GM20431 (cell line): Measurements from ENCODE around the gene FAM168A.
"Not testable (repeated sequence)": the region's sequence is repeated elsewhere in the genome, so short reads cannot be mapped to it uniquely, and the experiment has no call there.

Experiments
- in situ Hi-C: fragments of 300-500 bp; cut with MseI, MboI; formaldehyde crosslinking; loops from one replicate; pipeline ENCODE4 v1.15.0; 2020; ENCODE audit warnings: low sequenced_read_pairs; ENCODE audit not compliant: unreplicated experiment

FAM168A gene

DNA sequence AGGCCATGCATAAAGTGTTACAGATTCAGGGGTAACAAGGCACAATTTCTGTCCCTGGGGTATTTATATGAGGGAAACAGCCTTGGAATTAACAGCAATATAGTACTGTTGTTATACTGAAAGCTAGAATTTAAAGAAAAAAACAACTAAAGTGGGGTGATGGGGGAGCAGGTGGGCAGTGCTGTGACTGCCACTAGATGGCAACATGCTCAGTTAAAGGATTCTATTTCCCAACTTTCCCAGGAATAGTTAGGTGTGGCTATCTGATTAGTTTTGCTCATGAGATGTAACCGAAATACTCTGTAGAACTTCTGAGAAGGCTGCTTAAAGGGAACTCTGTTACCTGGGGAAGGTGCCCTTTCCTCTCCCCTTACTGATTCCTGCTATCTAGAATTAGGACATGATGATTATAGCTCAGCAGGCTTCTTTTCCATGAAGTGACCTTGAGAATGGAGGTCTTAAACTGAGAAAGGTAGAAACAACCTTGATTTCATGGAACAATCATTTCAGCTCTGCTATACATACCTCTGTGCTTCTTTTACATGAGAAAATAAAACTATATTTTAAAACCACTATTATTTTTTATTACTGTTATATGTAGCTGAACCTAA is 119.1 kb downstream of the FAM168A start:
- in situ Hi-C loops: no loop called here

DNA sequence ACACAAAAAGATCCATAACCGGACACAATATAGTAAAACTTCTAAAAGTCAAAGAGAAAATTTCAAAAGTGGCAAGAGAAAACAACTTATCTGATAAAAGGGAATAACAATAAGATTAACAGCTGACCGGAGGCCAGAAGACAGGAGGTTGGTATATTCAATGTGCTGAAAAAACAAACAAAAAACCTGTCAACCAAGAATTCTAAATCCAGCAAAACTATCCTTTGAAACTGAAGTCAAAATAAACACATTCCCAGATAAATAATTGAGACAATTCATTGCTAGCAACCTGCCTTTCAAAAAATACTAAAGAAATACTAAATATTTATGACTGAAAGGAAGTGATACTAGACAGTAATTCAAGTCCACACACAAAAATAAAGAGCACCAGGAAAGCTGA is 120.4 kb downstream of the FAM168A start:
- in situ Hi-C loops: no loop called here

DNA sequence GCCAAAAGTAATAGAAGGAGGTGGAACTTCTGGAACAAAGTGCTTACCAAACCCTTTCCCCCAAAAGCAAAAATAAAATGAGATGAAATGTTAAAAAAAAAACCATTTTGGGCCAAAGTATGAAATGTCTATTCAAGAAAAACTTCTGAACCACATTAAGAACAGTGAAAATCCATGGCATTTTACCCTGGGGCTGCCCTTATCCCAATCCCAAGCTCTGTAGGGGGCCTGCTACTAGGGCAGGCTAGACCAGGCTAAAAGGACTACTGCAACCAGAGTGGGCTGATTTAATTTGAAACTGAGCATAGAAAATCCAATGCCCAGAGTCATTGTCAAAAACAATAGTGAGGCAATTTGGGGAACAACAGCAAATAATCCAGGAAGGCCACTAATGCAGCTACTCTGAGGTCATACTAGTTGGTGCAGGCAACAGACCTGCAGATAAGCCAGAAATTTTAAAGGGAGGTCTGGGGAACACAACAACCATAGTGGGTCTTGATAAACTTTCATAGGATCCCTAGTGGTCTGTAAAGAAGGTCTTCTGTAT is 122.3 kb downstream of the FAM168A start:
- in situ Hi-C loops: no loop called here

DNA sequence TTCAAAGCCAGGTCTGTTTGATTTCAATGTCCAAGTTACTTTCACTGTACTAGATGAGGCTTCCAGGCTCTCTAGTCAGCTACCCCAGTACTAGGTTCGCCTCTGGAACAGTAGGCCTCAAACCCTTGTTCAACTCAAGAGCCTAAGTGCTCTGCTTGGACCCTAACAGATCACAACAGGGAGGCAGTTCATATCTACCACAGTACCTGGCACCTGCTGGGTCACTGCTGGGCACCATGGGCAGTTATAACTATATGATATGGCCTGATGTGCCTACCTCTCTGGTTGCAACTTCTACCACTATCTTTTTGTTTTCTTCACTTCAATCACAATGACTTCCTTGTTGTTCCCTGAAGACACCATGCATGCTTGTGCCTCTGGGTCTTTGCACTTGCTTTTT is 124.7 kb downstream of the FAM168A start:
- in situ Hi-C loops: no loop called here

DNA sequence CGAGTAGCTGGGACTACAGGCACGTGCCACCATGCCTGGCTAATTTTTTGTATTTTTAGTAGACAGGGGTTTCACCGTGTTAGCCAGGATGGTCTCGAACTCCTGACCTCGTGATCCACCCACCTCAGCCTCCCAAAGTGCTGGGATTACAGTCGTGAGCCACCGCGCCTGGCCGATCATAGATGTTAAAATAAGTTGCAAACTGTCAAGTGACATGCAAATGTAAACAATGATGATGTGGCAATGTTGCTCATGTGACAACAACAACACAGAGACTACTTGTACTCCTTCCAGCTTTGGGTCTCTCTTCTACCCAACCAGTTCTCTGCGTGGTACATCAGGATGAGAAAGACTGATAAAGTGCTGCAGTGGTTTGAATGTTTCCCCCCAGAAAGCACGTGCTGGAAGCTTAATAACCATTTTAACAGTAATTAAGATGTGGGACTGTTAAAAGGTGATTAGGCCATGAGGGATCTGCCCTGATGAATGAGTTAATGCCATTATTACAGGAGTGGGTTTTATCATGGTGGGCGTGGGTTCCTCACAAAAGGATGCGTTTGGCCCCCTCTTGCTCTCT is 127.8 kb downstream of the FAM168A start:
- in situ Hi-C loops: not testable (repeated sequence)

DNA sequence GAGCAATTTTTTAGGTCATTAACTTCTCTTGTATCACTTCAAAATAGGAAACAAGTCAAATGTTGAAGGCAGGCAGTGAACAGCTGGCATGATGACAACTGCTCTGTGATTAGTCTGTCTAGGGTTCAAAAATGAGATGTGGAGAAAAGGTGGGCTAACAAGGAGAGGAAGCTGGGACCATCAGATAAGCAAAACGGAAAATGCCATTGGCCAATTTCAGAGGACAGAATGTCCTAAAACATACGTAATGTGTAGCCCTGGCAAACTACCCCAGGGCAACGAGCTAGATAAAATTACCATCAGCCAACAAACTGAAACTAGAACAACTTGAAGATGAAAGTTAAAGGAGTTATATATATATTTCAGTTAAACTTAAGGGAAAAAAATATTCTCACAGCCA is 128.5 kb downstream of the FAM168A start:
- in situ Hi-C loops: no loop called here

DNA sequence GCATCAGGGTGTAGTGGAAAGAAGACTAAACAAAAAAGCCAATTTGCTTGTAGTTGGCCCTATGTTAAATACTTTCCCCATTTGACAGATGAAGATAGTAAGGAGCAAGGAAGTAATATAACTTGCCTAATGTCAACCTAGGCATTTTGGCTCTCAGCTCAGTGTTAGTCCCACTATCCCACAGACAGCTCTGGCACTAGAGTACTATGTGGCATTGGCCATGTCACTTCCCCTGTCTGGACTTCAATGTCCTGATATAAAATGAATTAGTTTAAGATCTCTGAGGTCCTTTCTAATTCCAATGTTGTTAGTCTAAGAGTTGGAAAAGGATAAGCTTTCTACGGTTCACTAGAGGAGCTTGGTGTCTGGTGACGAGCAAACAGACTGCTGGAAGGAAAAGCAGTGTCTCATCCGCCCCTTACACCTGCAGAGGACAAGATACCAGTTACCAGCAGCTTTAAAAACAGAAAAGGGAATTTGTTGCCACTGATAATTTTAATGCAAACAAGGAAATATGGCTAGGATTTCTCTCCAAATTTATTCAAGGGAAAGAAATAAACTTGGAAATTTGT is 129.2 kb downstream of the FAM168A start:
- in situ Hi-C loops: no loop called here

DNA sequence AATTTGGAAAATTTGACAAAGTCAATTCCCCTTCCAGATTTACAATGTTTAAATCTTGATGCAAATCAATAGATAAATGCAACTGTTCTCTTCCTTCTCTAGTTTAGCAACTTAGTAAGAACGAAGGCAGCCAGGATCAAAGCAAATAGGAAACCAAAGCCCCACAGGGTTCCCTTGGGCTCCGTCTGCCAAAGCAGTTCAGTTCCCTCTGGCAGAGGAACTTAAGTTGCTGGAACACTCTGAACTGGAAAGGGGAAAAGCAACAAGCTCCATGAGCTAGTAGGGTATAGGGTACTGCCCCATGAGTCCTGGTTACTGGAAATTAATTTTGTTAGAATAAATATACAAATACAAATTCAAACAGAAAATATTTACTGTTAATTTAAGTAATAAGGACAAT is 130.4 kb downstream of the FAM168A start:
- in situ Hi-C loops: no loop called here

DNA sequence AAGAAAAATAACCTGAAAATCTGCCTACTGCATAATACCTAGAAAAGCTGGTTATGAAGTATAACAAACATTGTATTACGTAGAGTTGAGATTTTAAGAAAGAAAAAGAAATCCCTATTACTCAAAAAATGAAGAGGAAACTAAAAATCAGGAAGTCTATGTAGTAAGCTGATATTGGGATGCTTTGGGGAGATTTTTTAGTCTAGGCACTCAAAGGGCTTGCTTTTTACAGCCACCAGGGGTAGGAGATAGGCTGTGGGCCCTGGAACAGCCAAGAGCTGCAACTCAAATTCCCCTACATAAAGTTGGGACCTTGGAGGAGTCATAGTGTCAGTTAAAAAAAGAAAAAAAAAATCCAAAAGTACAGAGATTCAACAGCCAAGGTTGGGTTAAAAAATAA is 131.3 kb downstream of the FAM168A start:
- in situ Hi-C loops: no loop called here

DNA sequence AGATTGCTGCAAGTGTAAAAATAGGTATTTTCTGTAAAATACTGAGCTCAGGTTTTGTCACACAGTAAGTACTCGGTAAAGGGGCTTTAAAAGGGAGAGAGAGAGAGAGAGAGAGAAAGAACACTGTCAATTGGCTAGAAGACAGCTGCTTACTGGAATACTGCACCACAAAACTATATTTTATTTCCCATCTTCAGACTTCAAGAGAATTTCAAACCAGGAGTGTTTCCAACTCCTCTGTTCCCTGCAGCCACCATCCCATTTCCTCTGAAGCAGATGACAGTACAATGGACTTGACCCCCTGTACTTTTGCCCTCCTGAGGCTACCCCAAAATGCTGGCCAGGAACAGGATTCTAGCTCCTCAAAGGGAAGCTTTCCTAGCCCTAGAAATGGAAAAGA is 132.0 kb downstream of the FAM168A start:
- in situ Hi-C loops: no loop called here

DNA sequence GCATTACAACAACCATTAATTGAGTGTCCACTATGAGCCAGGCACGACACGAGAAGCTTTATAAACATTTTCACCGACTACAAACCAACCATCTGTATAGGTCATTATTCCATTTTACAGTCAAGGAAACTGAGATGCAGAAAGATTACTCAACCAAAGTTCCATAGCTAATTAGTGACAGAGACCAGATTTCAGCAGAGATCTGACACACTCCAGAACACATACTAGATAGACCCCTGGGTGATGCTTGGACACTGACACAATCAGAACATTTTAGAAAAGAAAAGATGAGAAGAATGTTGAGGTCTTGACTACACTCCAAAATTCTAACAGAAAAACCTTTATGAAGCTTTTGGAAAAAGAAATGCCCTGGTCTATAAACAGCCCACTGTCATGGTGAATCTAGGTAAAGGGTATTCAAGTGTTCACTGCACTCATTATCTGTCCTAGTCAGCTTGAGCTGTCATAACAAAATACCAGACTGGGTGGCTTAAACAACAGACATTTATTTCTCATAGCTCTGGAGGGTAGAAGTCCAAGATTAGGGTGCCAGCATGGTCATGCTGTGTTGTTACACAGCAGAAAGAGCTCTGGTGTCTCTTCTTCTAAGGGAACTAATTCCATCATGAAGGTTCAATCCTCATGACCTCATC is 132.8 kb downstream of the FAM168A start:
- in situ Hi-C loops: no loop called here

DNA sequence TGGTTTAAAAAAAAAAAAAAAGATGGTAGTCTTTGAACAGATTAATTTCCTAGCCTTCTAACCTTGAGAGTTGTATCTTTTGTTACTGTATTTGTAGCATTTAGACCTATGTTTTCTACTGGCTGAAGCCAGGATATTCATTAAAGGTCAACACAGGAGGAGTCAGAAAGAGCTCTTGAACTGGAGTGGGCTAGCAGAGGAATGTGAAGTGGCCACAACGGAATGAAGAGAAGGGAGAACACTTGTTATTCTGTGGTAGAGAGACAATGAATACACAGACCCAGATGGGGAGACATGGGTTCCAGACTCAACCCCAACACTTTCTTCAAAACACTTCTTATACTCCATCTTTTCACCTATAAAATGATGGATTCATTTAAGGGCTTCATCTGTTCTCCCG is 133.6 kb downstream of the FAM168A start:
- in situ Hi-C loops: no loop called here

DNA sequence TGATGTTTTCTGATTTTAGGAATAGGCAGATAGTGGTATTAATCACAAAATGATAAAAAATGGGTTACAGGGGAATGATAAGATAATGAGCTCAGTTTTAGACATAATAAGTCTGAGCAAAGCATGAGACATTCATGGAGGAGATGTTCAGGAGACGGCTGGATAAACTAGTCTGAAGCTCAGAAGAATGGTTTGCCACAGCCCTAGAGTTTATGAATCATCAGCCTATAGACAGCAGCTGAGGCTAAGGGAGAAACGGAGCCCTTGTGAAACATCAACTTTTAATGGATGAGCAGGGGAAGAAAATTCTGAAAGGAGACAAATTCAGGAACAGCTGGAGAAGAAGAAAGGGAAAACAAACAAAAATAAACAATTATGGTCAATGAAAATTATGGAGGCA is 134.6 kb downstream of the FAM168A start:
- in situ Hi-C loops: no loop called here

DNA sequence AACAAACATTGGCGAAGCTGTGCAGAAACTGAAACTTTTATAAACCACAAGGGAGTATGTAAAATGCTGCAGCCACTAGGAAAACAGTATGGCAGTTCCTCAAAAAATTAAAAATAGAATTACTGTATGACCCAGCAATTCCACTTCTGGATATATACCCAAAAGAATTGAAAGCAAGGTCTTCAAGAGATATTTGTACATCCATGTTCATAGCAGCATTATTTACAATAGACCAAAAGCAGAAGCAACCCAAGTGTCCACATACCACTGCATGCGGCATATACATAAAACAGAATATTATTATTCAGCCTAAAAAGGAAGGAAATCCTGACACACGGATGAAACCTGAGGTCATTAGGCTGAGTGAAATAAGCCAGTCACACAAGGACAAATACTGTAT is 135.9 kb downstream of the FAM168A start:
- in situ Hi-C loops: no loop called here

DNA sequence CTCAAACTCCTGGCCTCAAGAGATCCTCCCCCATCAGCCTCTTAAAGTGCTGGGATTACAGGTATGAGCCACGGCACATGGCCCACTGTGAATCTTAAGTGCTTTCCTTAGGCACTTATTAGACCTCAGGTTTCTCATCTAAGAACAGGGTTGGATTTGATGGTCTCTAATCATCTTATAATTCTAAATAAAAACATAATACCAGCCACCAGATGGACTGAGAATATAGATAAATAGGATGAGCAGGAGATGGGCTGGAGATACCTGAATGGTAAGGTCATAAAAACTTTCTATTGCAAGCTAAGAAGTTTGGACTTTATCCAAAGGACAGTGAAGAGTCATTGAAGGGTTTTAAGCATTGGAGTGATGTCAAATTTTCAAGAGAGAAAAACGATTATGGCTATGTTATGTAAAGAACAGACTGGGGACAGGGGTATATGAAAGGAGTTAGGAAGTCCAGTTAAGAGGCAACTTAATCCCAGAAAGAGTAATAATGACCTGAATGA is 136.5 kb downstream of the FAM168A start:
- in situ Hi-C loops: no loop called here

DNA sequence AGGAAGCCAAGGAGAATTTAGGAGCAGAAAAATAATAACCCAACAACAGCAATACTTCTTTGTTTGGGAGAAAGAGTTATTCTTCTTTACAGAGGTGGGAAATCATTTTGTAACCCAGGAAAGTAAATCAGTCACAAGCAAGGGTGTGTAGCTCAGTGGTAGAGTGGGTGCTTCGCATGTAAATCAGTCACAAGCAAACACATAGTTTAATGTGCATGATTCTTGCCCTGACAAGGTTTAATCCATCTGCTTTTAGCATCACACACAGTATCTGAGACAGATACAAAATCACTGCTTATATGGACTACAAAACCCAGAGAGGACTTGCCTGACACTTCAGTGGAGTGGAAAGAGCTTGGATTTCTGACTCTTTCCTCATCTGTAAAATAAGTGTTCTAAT is 139.7 kb downstream of the FAM168A start:
- in situ Hi-C loops: no loop called here

DNA sequence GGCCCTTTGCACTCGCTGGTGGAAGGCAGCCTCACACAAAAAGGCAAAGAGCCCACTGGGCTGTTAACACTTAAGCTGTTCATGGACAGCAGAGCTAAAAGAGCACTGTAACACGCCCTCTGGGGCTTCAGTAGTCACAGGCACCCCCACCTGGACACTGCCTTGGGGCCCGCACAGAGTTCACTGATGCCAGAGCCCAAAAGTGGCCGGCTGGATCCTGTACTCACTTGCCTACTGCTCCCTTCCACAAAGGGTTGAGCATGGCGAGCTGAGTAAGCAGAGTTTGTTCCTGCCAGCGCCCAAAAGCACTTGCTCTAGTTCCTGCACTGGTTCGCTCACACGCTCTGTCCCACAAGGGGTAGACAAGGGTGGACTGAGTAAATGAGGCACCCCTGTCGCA is 142.9 kb downstream of the FAM168A start:
- in situ Hi-C loops: no loop called here

DNA sequence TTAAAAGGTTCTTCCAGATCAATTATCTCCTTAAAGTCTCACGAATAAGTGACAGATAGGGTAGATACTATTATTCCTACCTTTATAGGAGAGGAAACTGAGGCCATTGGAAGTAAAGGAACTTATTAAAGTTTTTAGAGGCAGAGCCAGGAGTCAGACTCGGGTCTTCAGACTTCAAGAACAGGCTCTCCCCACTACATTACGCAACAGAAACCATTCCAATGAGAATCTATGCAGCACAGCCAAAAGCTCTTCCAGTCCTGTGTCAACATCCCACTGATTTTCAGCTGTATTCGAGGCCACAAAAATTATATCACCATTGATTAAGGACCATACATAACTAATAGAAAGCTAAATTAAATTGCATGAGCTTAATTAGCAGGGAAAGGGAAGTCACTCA is 144.3 kb downstream of the FAM168A start:
- in situ Hi-C loops: no loop called here

DNA sequence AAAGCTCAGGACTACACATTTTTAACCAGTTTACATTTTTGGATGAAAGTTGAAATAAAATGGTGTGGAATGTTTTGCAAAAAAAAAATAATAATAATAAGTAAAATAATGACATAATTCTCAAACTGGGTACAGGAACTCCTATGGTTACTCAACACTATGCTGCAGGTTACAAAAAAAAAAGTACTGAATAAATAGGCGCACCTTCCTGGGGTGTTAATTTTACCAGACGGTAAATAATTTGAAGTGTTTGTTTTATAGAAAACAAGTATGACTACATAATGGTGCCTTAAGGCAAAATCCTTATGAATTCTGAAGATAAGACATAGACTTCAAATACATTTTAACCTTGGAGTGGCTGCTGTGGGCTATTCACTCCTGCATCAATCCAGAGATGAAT is 145.2 kb downstream of the FAM168A start:
- in situ Hi-C loops: no loop called here

DNA sequence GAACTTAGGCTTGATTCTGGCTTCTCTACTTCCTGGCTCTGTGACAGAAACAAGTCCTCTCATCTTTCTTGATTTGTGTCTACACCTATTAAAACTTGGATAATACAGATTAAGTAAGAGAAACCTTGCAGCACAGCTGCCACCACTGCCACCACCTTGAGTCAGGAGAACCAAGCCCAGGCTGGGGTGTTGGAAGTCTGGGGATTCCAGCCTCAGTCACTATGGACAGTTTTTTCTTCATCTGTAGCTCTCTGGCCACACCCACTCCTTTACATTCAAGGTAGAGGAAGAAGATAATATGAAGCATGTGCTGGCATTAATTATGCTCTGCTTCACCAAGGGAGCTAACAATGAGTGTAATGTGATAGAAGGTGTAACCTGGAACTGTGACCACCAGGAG is 146.0 kb downstream of the FAM168A start:
- in situ Hi-C loops: no loop called here

DNA sequence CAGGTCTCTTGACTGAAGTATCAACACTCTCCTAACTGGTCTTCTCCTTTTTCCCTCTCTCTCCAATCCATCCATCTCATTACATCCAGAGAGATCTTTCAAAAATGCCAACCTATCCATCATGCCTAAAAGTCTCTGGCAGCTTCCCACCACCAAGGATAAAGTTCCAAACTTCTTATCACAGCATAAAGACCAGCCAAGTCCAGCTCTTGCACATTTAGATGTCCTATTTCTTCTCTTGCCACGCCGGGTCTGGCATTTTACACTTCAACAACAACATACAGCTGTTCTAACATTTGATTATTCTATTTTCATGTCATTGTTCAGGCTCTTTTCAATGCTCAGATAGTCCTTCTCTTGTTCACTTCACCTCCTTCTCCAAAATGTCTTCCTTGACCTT is 151.1 kb downstream of the FAM168A start:
- in situ Hi-C loops: no loop called here
